A549 (cell line): ENCODE results near the gene TMEM237. TPM values are rescaled to one million over a fixed set of nuclear protein-coding genes. Genes with fewer than 3 reads are reported as not detected.

Experiments
- ATAC-seq, 2 experiments: fragments of 200-7000 bp in 1 of 2; fragments of >200 bp in 1 of 2; cut with Nextera tagmentation in 1 of 2; cut with Tn5 transposase in 1 of 2; 3 replicates each; pipeline versions ENCODE4 v1.8.0 to v1.9.1; 2018 to 2020; ENCODE audit warnings: mild to moderate bottlenecking in 1 of 2, moderate library complexity in 1 of 2
- CTCF ChIA-PET: fragments of 300-600 bp; sonication (Branson Sonifier 250); formaldehyde crosslinking; extraction: SDS; loops from one replicate; lab custom pipeline; 2021; ENCODE audit warnings: antibody characterized with exemption, inconsistent platforms; lab: Yijun Ruan, JAX
- POLR2A ChIA-PET: fragments of 350-600 bp; formaldehyde crosslinking; extraction: SDS; loops from one replicate; lab custom pipeline; 2021; ENCODE audit warnings: antibody characterized with exemption, inconsistent platforms; lab: Yijun Ruan, JAX
- DNase-seq, 2 experiments: peaks; one replicate each; pipeline versions ENCODE4 v3.0.0 to v3.0.0-alpha.2; 2011 to 2016; ENCODE audit warnings: low read depth in 1 of 2, low spot score in 1 of 2
- FAIRE-seq: peaks from 2 replicates; lab custom pipeline; 2011; peaks lifted over from hg19 to GRCh38; lab: Jason Lieb, UNC
- H3K27ac ChIP-seq, 2 experiments: fragments of >200 bp; sonication (Bioruptor Twin); formaldehyde crosslinking; 3 replicates each; pipeline ENCODE4 v1.5.1; 2016 to 2017
- H3K4me1 ChIP-seq: fragments of >200 bp; sonication (Bioruptor Twin); formaldehyde crosslinking; 3 replicates; pipeline ENCODE4 v1.6.1; 2016
- H3K4me2 ChIP-seq: fragments of >200 bp; sonication (Bioruptor Twin); formaldehyde crosslinking; 3 replicates; pipeline ENCODE4 v1.6.1; 2016
- H3K4me3 ChIP-seq: fragments of >200 bp; sonication (Bioruptor Twin); formaldehyde crosslinking; 3 replicates; pipeline ENCODE4 v1.5.1; 2016
- H3K9me3 ChIP-seq: fragments of >200 bp; sonication (Bioruptor Twin); formaldehyde crosslinking; 3 replicates; pipeline ENCODE4 v1.6.1; 2016
- BCL3 ChIP-seq: fragments of >200 bp; sonication (Bioruptor Twin); formaldehyde crosslinking; IDR thresholded peaks from 3 replicates; pipeline ENCODE4 v1.6.1; 2016
- BHLHE40 ChIP-seq: IDR thresholded peaks from 2 replicates; pipeline ENCODE4 v1.6.1; 2012; ENCODE audit warnings: low read depth, low read length, inconsistent platforms
- CBX8 ChIP-seq: fragments of 200-600 bp; sonication (generic); IDR thresholded peaks from 2 replicates; pipeline ENCODE4 v1.6.1; 2016
- EHF ChIP-seq: fragments of 250-450 bp; sonication (Bioruptor Pico); IDR thresholded peaks from 2 replicates; pipeline ENCODE4 v1.5.0; 2020; ENCODE audit warnings: mild to moderate bottlenecking
- EHMT2 ChIP-seq: fragments of 200-600 bp; sonication (generic); IDR thresholded peaks from 2 replicates; pipeline ENCODE4 v1.6.1; 2016; ENCODE audit warnings: antibody characterized with exemption, low read depth, mild to moderate bottlenecking, moderate library complexity
- ESRRA ChIP-seq: fragments of 150-350 bp; IDR thresholded peaks from 2 replicates; pipeline ENCODE4 v1.6.1; 2014; ENCODE audit warnings: mild to moderate bottlenecking, low read length, borderline replicate concordance
- FOSB ChIP-seq: fragments of 250-450 bp; sonication (Bioruptor Pico); IDR thresholded peaks from 2 replicates; pipeline ENCODE4 v1.5.0; 2020; ENCODE audit warnings: mild to moderate bottlenecking, moderate library complexity
- FOXS1 ChIP-seq: fragments of 250-450 bp; sonication (Bioruptor Pico); IDR thresholded peaks from 2 replicates; pipeline ENCODE4 v1.5.0; 2020; ENCODE audit warnings: mild to moderate bottlenecking, moderate library complexity
- GATA3 ChIP-seq: IDR thresholded peaks from 2 replicates; pipeline ENCODE4 v1.6.1; 2012; ENCODE audit warnings: borderline replicate concordance
- HDAC2 ChIP-seq: fragments of 200-600 bp; sonication (generic); IDR thresholded peaks from 2 replicates; pipeline ENCODE4 v1.6.1; 2016
- HOXB5 ChIP-seq: fragments of 250-450 bp; sonication (Bioruptor Pico); IDR thresholded peaks from 2 replicates; pipeline ENCODE4 v1.5.0; 2020; ENCODE audit warnings: mild to moderate bottlenecking, moderate library complexity
- JUN ChIP-seq, 2 experiments: fragments of >200 bp; sonication (Bioruptor Twin); formaldehyde crosslinking; IDR thresholded peaks; 2 replicates in 1 of 2; 3 replicates in 1 of 2; pipeline ENCODE4 v1.6.1; 2016 to 2017
- NPAS2 ChIP-seq: fragments of 250-450 bp; sonication (Bioruptor Pico); IDR thresholded peaks from 2 replicates; pipeline ENCODE4 v1.8.0; 2022; ENCODE audit warnings: mild to moderate bottlenecking, moderate library complexity, borderline replicate concordance
- NR3C1 ChIP-seq: fragments of >200 bp; sonication (Bioruptor Twin); formaldehyde crosslinking; IDR thresholded peaks from 3 replicates; pipeline ENCODE4 v1.6.1; 2017
- POLR2A ChIP-seq: IDR thresholded peaks from 2 replicates; pipeline ENCODE4 v1.6.1; 2012; ENCODE audit warnings: mild to moderate bottlenecking, low read length
- RAD21 ChIP-seq, 2 experiments: fragments of >200 bp in 1 of 2; sonication (Bioruptor Twin) in 1 of 2; formaldehyde crosslinking in 1 of 2; IDR thresholded peaks in 1 of 2; conservative IDR thresholded peaks in 1 of 2; 2 replicates in 1 of 2; 3 replicates in 1 of 2; pipeline ENCODE4 v1.6.1; 2012 to 2018; ENCODE audit warnings: inconsistent platforms in 1 of 2
- RARB ChIP-seq: fragments of 250-450 bp; sonication (Bioruptor Pico); IDR thresholded peaks from 2 replicates; pipeline ENCODE4 v1.8.0; 2021; ENCODE audit warnings: mild to moderate bottlenecking, moderate library complexity
- RFX5 ChIP-seq: fragments of 450-650 bp; IDR thresholded peaks from 2 replicates; pipeline ENCODE4 v1.7.1; 2014; ENCODE audit warnings: antibody characterized with exemption, mild to moderate bottlenecking, moderate library complexity
- RNF2 ChIP-seq: fragments of 200-600 bp; sonication (generic); IDR thresholded peaks from 2 replicates; pipeline ENCODE4 v1.6.1; 2016; ENCODE audit warnings: low read depth, mild to moderate bottlenecking, antibody characterized with exemption, moderate library complexity, borderline replicate concordance
- SREBF2 ChIP-seq: fragments of 450-650 bp; IDR thresholded peaks from 2 replicates; pipeline ENCODE4 v1.6.1; 2014; ENCODE audit warnings: mild to moderate bottlenecking, moderate library complexity
- TFCP2L1 ChIP-seq: fragments of 250-450 bp; sonication (Bioruptor Pico); IDR thresholded peaks from 2 replicates; pipeline ENCODE4 v1.5.0; 2021; ENCODE audit warnings: mild to moderate bottlenecking
- USF2 ChIP-seq: fragments of 450-650 bp; IDR thresholded peaks from 2 replicates; pipeline ENCODE4 v1.6.1; 2014; ENCODE audit warnings: antibody characterized with exemption
- WGBS: methylation state at CpG from one replicate; pipeline ENCODE4 v1.1.6; 2017; ENCODE audit errors: missing lambda C conversion rate; 5-methylcytosine and 5-hydroxymethylcytosine counted together
- polyA plus RNA-seq, 4 experiments: library from polyadenylated mRNA; depleted of rRNA in 3 of 4; stranded (reverse); fragments of >200 nt; fragmentation: RNase III in 1 of 4; extraction: RNeasy Plus Mini Kit Qiagen cat#74134 plus additional on column Dnase treatment in 1 of 4; gene quantifications; 2 replicates in 3 of 4; 3 replicates in 1 of 4; pipeline ENCODE4 v1.2.3, GENCODE V29; 2011 to 2017
- TF ChIP-seq, protein P1 (sequence below): fragments of 250-450 bp; sonication (Bioruptor Pico); IDR thresholded peaks from 2 replicates; pipeline ENCODE4 v1.5.0; 2021; ENCODE audit warnings: mild to moderate bottlenecking, moderate library complexity, borderline replicate concordance
- TF ChIP-seq, protein P2 (sequence below): IDR thresholded peaks from 2 replicates; pipeline ENCODE4 v1.6.1; 2012

Gene TMEM237
- polyA plus RNA-seq, 2 of the 4 experiments (the other 2 are of a cell fraction), result 15.7 to 37.1 TPM

GRCh38 chr2:201660293-201660895 is 17.1 kb upstream of the TMEM237 start:
- Histone ChIP-seq H3K4me2 (no peak overlapping the region), H3K27ac (no peak overlapping the region), H3K9me3 (no peaks in the 10 kb centered on the region), H3K4me3 (no peak overlapping the region), H3K4me1 (peaks cover 4% of the 10 kb centered on the region; the same call in 1 of the 3 replicates)
- no peak for ATAC-seq
- no peak for TF ChIP-seq BHLHE40
- TF ChIP-seq, protein P1, sequence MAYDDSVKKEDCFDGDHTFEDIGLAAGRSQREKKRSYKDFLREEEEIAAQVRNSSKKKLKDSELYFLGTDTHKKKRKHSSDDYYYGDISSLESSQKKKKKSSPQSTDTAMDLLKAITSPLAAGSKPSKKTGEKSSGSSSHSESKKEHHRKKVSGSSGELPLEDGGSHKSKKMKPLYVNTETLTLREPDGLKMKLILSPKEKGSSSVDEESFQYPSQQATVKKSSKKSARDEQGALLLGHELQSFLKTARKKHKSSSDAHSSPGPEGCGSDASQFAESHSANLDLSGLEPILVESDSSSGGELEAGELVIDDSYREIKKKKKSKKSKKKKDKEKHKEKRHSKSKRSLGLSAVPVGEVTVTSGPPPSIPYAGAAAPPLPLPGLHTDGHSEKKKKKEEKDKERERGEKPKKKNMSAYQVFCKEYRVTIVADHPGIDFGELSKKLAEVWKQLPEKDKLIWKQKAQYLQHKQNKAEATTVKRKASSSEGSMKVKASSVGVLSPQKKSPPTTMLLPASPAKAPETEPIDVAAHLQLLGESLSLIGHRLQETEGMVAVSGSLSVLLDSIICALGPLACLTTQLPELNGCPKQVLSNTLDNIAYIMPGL (CRISPR knock-in tag), result no peak
- DNase-seq, result no peak
- no peak for FAIRE-seq
- ChIA-PET POLR2A (no interaction called here), CTCF (no interaction called here)
- 56% methylated on average over 5 of the region's 5 CpGs for WGBS

DNA sequence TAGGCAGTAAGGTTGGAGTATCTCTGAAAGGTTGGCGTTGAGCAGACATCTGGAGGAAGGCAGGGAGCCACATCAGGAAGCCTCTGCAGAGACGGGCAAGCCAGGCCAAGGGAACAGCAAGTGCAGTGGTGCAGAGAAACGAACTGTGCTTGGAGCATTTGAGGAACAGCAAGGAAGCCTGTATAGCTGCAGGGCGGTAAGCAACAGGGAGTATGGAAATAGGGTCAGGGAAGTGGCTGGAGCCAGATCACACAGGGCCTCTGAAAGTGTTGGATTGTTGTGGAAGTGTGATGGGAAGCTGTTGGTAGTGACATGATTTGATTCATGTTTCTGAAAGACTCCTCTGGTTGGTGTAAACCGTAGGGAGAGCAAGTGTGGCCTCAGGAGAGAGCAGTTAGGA is 13.4 kb upstream of the TMEM237 start:
- no peak overlapping the region for H3K4me2 ChIP-seq
- ChIA-PET CTCF (interaction anchor here (1.6 kb wide), 1 partner anchor 10 kb away, joined by 6 read pairs; no protein-coding TSS in a partner anchor), POLR2A (no interaction called here)
- DNase-seq (no peak), ATAC-seq (peak in 1 of 2 experiments; percentile 22; a peak in 1 of 6 replicates), FAIRE-seq (no peak)
- peaks cover 18% of the 10 kb centered on the region; the same call in 1 of the 3 replicates for H3K4me1 ChIP-seq
- no peak overlapping the region for H3K27ac ChIP-seq
- WGBS, result 65% methylated on average over 5 of the region's 5 CpGs
- H3K4me3 ChIP-seq, result no peak overlapping the region
- TF ChIP-seq TFCP2L1 (CRISPR knock-in tag) (no peak), USF2 (no peak), JUN (IDR thresholded peaks at IDR 0.05) (no peak), SREBF2 (no peak), ESRRA (no peak), BCL3 (no peak), HOXB5 (no peak), GATA3 (no peak), RAD21 (conservative IDR thresholded peaks at IDR 0.05 in 1 of 2, IDR thresholded peaks at IDR 0.05 in 1 of 2) (no peak), EHMT2 (no peak), FOSB (CRISPR knock-in tag) (no peak), NR3C1 (no peak), FOXS1 (no peak), EHF (CRISPR knock-in tag) (no peak), RFX5 (no peak)
- TF ChIP-seq, protein P2, sequence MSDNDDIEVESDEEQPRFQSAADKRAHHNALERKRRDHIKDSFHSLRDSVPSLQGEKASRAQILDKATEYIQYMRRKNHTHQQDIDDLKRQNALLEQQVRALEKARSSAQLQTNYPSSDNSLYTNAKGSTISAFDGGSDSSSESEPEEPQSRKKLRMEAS, result no peak
- no peaks in the 10 kb centered on the region for H3K9me3 ChIP-seq

DNA sequence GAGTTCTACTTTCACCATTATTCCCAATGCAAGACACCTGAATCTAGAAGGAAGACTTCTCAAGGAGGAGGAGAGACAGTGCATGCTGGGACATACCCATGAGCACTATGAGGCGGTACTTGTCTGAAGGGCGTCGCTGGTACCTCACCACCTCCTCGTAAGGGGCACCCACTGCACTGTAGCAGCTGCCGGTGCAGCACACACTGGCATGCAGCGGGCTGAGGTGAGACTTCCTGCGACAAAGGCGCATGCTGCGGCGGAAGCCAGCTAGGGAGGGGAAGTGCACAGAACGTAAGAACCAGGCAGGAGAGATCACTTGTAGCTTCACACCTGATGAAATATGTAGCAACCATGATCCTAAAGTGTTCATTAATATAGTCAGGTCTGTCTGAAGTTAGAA is 12.8 kb upstream of the TMEM237 start:
- FAIRE-seq, result no peak
- no peak for TF ChIP-seq HDAC2
- no peak for TF ChIP-seq CBX8
- no peak for TF ChIP-seq RARB (CRISPR knock-in tag)
- TF ChIP-seq RNF2, result no peak
- 0 out of 2 replicates have a peak, but pooled peaks have one; percentile 11 for TF ChIP-seq POLR2A
- no peak for TF ChIP-seq NPAS2 (CRISPR knock-in tag)
- 0 out of 6 replicates have a peak, but pooled peaks of 1 of the 2 experiments have one; percentile 33 for ATAC-seq
- H3K4me3 ChIP-seq, result no peak overlapping the region
- H3K4me1 ChIP-seq, result peaks cover 18% of the 10 kb centered on the region; the same call in 1 of the 3 replicates
- H3K4me2 ChIP-seq, result no peak overlapping the region
- ChIA-PET CTCF (interaction anchor here (0.5 to 1.6 kb wide), 2 partner anchors 10 to 453 kb away, joined by 3 to 6 read pairs; no protein-coding TSS in a partner anchor), POLR2A (no interaction called here)
- no peaks in the 10 kb centered on the region for H3K9me3 ChIP-seq
- H3K27ac ChIP-seq, result no peak overlapping the region
- DNase-seq, result no peak
- WGBS, result 95% methylated on average over 11 of the region's 11 CpGs
